Caco-2 (cell line): ENCODE measurements around the gene EMILIN2. TPM values are rescaled to one million over a fixed set of nuclear protein-coding genes. Genes with fewer than 3 reads are reported as not detected.

ENCODE experiments used
- BruUV-seq: library from RNA; stranded (reverse); fragments of 400-500 nt; replicated peaks from 2 replicates; lab custom pipeline; 2021; lab: Mats Ljungman, UMichigan
- CTCF ChIA-PET: fragments of 300-600 bp; sonication (Branson Sonifier 250); formaldehyde crosslinking; loops from one replicate; lab custom pipeline; 2022; ENCODE audit warnings: antibody characterized with exemption; lab: Charles Lee
- POLR2A ChIA-PET: fragments of 300-600 bp; sonication (Branson Sonifier 250); formaldehyde crosslinking; loops from one replicate; lab custom pipeline; 2022; ENCODE audit warnings: antibody characterized with exemption; lab: Charles Lee
- DNase-seq, 2 experiments: peaks; one replicate each; pipeline versions ENCODE4 v3.0.0 to v3.0.0-alpha.2; 2020 to 2022
- H3K27me3 ChIP-seq: replicated peaks from 2 replicates; pipeline ENCODE4 v1.6.0; 2011; ENCODE audit warnings: low read length; ENCODE audit not compliant: control insufficient read depth, insufficient read depth
- H3K36me3 ChIP-seq: 2 replicates; pipeline ENCODE4 v1.5.1; 2011; ENCODE audit warnings: low read length; ENCODE audit not compliant: control insufficient read depth, insufficient read depth
- H3K4me1 ChIP-seq: fragments of 250-450 bp; sonication (Bioruptor Pico); 2 replicates; pipeline ENCODE4 v1.5.1; 2020; ENCODE audit warnings: mild to moderate bottlenecking
- H3K4me3 ChIP-seq: 2 replicates; pipeline ENCODE4 v1.5.1; 2011; ENCODE audit warnings: low read depth, mild to moderate bottlenecking, control low read depth, low read length
- H3K9me3 ChIP-seq: fragments of 250-450 bp; sonication (Bioruptor Pico); 2 replicates; pipeline ENCODE4 v1.5.1; 2020; ENCODE audit warnings: mild to moderate bottlenecking, moderate library complexity
- H3K27ac Mint-ChIP-seq: one replicate; pipeline ENCODE4 v1.8.0; 2022; ENCODE audit warnings: mixed read lengths; ENCODE audit not compliant: unreplicated experiment
- H3K27me3 Mint-ChIP-seq: one replicate; pipeline ENCODE4 v1.8.0; 2022; ENCODE audit warnings: mixed read lengths; ENCODE audit not compliant: insufficient read depth, unreplicated experiment
- H3K36me3 Mint-ChIP-seq: one replicate; pipeline ENCODE4 v1.8.0; 2022; ENCODE audit warnings: mild to moderate bottlenecking, mixed read lengths; ENCODE audit not compliant: insufficient read depth, unreplicated experiment
- H3K4me1 Mint-ChIP-seq: one replicate; pipeline ENCODE4 v1.8.0; 2022; ENCODE audit warnings: low read depth, mixed read lengths; ENCODE audit not compliant: unreplicated experiment
- H3K4me3 Mint-ChIP-seq: one replicate; pipeline ENCODE4 v1.8.0; 2022; ENCODE audit warnings: mild to moderate bottlenecking, moderate library complexity, mixed read lengths; ENCODE audit not compliant: unreplicated experiment
- H3K9me3 Mint-ChIP-seq: one replicate; pipeline ENCODE4 v1.8.0; 2022; ENCODE audit warnings: mixed read lengths; ENCODE audit not compliant: unreplicated experiment
- CTCF ChIP-seq, 2 experiments: fragments of 200-600 bp in 1 of 2; IDR thresholded peaks; 1 replicate in 1 of 2; 2 replicates in 1 of 2; pipeline versions ENCODE4 v1.5.1 to v1.8.0; 2011 to 2022; ENCODE audit warnings: antibody characterized with exemption in 1 of 2, control low read depth in 1 of 2, inconsistent platforms in 1 of 2, low read depth in 1 of 2, low read length in 1 of 2, mild to moderate bottlenecking in 1 of 2, moderate library complexity in 1 of 2; ENCODE audit not compliant: insufficient read depth in 1 of 2, severe bottlenecking in 1 of 2, unreplicated experiment in 1 of 2
- intact Hi-C: fragments of 100-400 bp; cut with micrococcal nuclease; formaldehyde crosslinking; loops from one replicate; pipeline ENCODE4 v1.10.0; 2022; ENCODE audit not compliant: unreplicated experiment
- total RNA-seq: library from RNA; stranded (reverse); gene quantifications from 2 replicates; pipeline ENCODE4 v1.2.3, GENCODE V29; 2022

The EMILIN2 gene
- total RNA-seq, 1 experiment from 2014 or later = 53.4 TPM

DNA sequence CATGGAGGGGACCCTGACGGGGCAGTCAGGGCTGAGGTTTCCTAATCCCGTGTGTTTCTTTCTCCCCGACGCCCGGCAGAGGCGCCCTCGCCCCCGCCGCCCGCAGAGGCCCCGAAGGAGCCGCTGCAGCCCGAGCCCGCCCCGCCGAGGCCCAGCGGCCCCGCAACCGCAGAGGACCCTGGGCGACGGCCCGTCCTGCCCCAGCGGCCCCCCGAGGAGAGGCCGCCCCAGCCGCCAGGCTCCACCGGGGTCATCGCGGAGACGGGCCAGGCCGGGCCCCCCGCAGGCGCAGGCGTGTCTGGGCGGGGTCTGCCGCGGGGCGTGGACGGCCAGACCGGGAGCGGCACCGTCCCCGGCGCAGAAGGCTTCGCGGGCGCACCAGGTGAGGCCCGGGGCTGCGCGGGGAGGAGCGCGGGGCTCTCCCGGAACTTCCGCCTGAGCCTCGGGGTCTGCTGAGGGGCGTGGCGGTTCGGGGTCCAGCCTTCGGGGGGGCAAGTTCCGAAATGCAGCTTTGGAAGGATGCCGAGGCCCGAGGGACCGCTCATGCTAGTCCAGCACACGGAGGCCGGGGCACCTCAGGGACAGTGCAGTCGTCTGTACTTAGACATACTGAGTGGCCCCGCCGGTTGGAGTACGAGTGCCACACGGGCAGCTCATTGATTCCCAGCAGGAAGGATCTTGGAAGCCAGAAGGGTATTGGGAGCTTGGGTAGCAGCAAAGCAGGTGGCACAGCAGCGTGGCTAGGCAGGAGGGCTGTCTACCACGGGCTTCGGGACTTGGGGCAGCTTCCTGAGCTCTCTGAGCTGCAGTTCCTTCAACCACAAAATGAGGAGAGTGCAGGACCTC lies 60.1 kb downstream of the EMILIN2 start:
- H3K27ac Mint-ChIP-seq = no peak overlapping the region
- Histone ChIP-seq H3K36me3 (peaks cover 2% of the 10 kb centered on the region; the same call in 1 of the 2 replicates), H3K4me1 (peaks cover 7% of the 10 kb centered on the region; the same call in 1 of the 2 replicates), H3K27me3 (no peaks in the 10 kb centered on the region), H3K9me3 (no peaks in the 10 kb centered on the region), H3K4me3 (peak overlapping the region; percentile 84)
- CTCF ChIA-PET = interaction anchor here (0.6 kb wide), 1 partner anchor 62 kb away, joined by 3 read pairs; no protein-coding TSS in a partner anchor
- POLR2A ChIA-PET = interaction anchor here (0.5 kb wide), 1 partner anchor 53 kb away, joined by 3 read pairs; no protein-coding TSS in a partner anchor
- no peaks in the 10 kb centered on the region for H3K9me3 Mint-ChIP-seq
- H3K36me3 Mint-ChIP-seq = peaks cover 35% of the 10 kb centered on the region
- H3K4me1 Mint-ChIP-seq = peaks cover 8% of the 10 kb centered on the region
- H3K27me3 Mint-ChIP-seq = no peaks in the 10 kb centered on the region
- BruUV-seq = no TSS peak
- peak overlapping the region; percentile 81 for H3K4me3 Mint-ChIP-seq
- peak in 1 of 2 experiments; percentile 49 for TF ChIP-seq CTCF (IDR thresholded peaks at IDR 0.05; ENCODE audit: insufficient read depth in 1 of 2, low read depth in 1 of 2, low read length in 1 of 2, severe bottlenecking in 1 of 2, unreplicated experiment in 1 of 2)
- DNase-seq = peak in 1 of 2 experiments; percentile 73
- intact Hi-C loops = loop anchor here (2.0 kb wide), 3 partner anchors 52 to 140 kb away; partner anchors contain the start of gene EMILIN2

DNA sequence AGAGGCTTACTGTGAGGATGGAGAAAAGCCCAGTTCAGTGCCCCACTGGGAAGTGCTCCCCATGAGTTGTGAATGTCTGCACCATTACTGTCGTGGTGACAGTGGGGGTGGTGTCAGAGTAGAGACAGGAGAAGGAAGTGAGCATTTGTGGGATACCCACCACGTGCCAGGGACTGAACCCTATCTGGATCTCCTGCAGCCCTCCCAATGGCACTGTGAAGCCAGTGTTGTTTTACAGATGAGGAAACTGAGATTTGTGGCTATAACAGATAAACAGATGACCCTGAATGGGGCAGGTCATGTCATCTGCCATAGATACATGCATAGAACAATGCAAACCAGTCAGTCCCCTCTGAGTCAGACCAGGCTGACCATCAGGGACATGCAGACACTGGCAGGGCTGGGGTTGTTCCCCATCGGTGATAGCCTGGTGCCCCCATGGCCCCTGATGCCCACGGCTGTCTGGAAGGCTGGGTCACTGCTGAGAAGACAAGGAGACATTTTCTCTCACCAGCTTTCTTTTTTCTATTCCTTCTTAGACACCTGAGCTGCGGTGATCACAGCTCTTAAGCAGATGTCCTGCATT lies 60.8 kb downstream of the EMILIN2 start:
- CTCF ChIA-PET = no interaction called here
- H3K4me1 Mint-ChIP-seq = peaks cover 8% of the 10 kb centered on the region
- H3K9me3 Mint-ChIP-seq = no peaks in the 10 kb centered on the region
- TF ChIP-seq CTCF (IDR thresholded peaks at IDR 0.05; ENCODE audit: insufficient read depth in 1 of 2, low read depth in 1 of 2, low read length in 1 of 2, severe bottlenecking in 1 of 2, unreplicated experiment in 1 of 2) = no peak
- no peaks in the 10 kb centered on the region for H3K27me3 Mint-ChIP-seq
- intact Hi-C loops = loop anchor here (2.0 kb wide), 3 partner anchors 53 to 141 kb away; partner anchors contain the start of gene EMILIN2
- H3K36me3 Mint-ChIP-seq = peaks cover 42% of the 10 kb centered on the region
- no TSS peak for BruUV-seq
- DNase-seq = no peak
- H3K9me3 ChIP-seq = no peaks in the 10 kb centered on the region
- H3K27me3 ChIP-seq = no peaks in the 10 kb centered on the region
- POLR2A ChIA-PET = no interaction called here
- peaks cover 2% of the 10 kb centered on the region; the same call in 1 of the 2 replicates for H3K36me3 ChIP-seq
- peaks cover 7% of the 10 kb centered on the region; the same call in 1 of the 2 replicates for H3K4me1 ChIP-seq
- no peak overlapping the region for H3K27ac Mint-ChIP-seq
- H3K4me3 Mint-ChIP-seq = peak overlapping the region; percentile 81
- H3K4me3 ChIP-seq = peak overlapping the region; percentile 84
